Tibial artery (tissue), 4 donors: ENCODE measurements around the gene EFEMP2.

Experiments
- DNase-seq, 2 donors: peaks; one replicate each; pipeline ENCODE4 v3.0.0-alpha.2; 2019
- H3K27ac ChIP-seq, 2 donors: fragments of 200-600 bp; sonication (generic) in 1 of 2; 1 replicate in 1 of 2; 2 replicates in 1 of 2; pipeline ENCODE4 v1.5.1; 2018 to 2019; ENCODE audit warnings: mild to moderate bottlenecking in 1 of 2
- H3K27me3 ChIP-seq, 2 donors: fragments of 200-600 bp; sonication (generic) in 1 of 2; one replicate each; pipeline versions ENCODE4 v1.5.1 to v1.6.0; 2016 to 2019
- H3K36me3 ChIP-seq, 3 donors: fragments of 200-600 bp; sonication (generic) in 2 of 3; one replicate each; pipeline ENCODE4 v1.5.1; 2016 to 2019; ENCODE audit warnings: mild to moderate bottlenecking in 2 of 3
- H3K4me1 ChIP-seq, 4 donors: fragments of 200-600 bp; sonication (generic) in 2 of 4; 1 replicate in 3 of 4; 2 replicates in 1 of 4; pipeline ENCODE4 v1.5.1; 2016 to 2019
- H3K4me3 ChIP-seq, 2 donors: fragments of 200-600 bp; sonication (generic) in 1 of 2; 1 replicate in 1 of 2; 2 replicates in 1 of 2; pipeline ENCODE4 v1.5.1; 2018 to 2019; ENCODE audit warnings: mild to moderate bottlenecking in 2 of 2
- H3K9me3 ChIP-seq, 3 donors: fragments of 200-600 bp; sonication (generic) in 1 of 3; one replicate each; pipeline ENCODE4 v1.5.1; 2016 to 2019
- intact Hi-C: fragments of 100-400 bp; cut with DNase I; formaldehyde crosslinking; loops from one replicate; pipeline ENCODE4 v1.15.0; 2023; ENCODE audit warnings: low total_unique reads
- TF ChIP-seq, protein P1 (sequence below), 2 experiments: fragments of 200-600 bp in 1 of 2; fragments of 450-650 bp in 1 of 2; IDR thresholded peaks; one replicate each; pipeline ENCODE4 v1.5.1; 2017 to 2019; ENCODE audit warnings: antibody characterized with exemption in 2 of 2, mild to moderate bottlenecking in 1 of 2, moderate library complexity in 1 of 2

The EFEMP2 gene

GRCh38 chr11:65822776-65823528 is 49.6 kb downstream of the EFEMP2 start:
- Histone ChIP-seq H3K36me3 (no peaks in the 10 kb centered on the region), H3K9me3 (no peaks in the 10 kb centered on the region), H3K4me1 (no peaks in the 10 kb centered on the region), H3K4me3 (no peak overlapping the region), H3K27me3 (no peaks in the 10 kb centered on the region), H3K27ac (no peak overlapping the region)
- intact Hi-C loops: loop anchor here (5.0 kb wide), 1 partner anchor 196 kb away; no protein-coding TSS in a partner anchor
- DNase-seq: peak in 1 of 2 donors; percentile 5
- TF ChIP-seq, protein P1, sequence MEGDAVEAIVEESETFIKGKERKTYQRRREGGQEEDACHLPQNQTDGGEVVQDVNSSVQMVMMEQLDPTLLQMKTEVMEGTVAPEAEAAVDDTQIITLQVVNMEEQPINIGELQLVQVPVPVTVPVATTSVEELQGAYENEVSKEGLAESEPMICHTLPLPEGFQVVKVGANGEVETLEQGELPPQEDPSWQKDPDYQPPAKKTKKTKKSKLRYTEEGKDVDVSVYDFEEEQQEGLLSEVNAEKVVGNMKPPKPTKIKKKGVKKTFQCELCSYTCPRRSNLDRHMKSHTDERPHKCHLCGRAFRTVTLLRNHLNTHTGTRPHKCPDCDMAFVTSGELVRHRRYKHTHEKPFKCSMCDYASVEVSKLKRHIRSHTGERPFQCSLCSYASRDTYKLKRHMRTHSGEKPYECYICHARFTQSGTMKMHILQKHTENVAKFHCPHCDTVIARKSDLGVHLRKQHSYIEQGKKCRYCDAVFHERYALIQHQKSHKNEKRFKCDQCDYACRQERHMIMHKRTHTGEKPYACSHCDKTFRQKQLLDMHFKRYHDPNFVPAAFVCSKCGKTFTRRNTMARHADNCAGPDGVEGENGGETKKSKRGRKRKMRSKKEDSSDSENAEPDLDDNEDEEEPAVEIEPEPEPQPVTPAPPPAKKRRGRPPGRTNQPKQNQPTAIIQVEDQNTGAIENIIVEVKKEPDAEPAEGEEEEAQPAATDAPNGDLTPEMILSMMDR (IDR thresholded peaks at IDR 0.05): no peak

GRCh38 chr11:65821107-65821506 is 51.5 kb downstream of the EFEMP2 start:
- Histone ChIP-seq H3K27ac (no peak overlapping the region), H3K36me3 (no peaks in the 10 kb centered on the region), H3K4me3 (no peak overlapping the region), H3K4me1 (peaks cover 0 to 10% (median 0%) of the 10 kb centered on the region in 4 donors), H3K9me3 (no peaks in the 10 kb centered on the region), H3K27me3 (no peaks in the 10 kb centered on the region)
- intact Hi-C loops: loop anchor here (5.0 kb wide), 1 partner anchor 194 kb away; no protein-coding TSS in a partner anchor
- TF ChIP-seq, protein P1 (IDR thresholded peaks at IDR 0.05): no peak
- no peak for DNase-seq

DNA sequence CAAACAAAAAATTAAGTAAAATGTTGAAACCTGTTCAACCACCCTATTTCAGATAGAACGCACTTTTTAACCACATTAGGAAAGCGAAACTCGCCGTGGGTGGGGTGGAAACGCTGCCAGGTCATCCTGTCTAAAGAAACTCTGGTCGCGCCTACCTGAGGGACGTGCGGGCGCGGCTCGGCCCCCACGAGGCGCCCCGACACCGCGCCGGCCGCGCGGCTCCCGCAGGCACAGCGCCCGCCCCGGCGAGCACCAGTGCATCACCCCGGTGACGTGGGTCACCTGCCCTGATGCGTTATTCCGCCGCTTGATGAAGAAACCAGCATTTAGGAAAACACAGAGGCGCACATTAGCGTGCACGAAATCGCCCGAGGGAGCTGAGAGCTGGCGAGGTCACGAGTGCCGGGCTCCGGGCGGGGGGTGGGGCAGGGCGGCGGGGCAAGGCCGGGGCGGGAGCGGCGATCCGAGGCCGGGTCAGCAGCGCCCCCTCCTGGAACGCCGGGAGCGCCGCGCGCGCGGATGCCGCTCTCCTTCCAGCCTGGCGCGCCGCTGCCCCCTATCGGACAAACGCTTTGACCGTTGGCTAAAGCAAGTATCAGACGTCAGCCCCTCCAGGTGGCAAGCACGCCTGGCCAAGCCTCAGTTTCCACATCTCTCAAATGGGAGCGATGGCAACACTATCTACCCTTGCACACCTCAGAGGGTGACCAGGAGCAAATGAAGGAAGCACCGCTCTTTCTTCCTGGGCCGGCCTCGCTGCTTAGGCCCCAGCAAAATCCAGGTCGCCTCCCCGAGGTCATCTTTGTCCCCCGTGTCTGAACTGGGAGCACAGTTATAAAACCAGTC is 54.5 kb downstream of the EFEMP2 start:
- peak overlapping the region; percentile 40 to 65 for H3K27ac ChIP-seq
- H3K36me3 ChIP-seq: no peaks in the 10 kb centered on the region
- peak; percentile 93 to 95 for DNase-seq
- H3K27me3 ChIP-seq: no peaks in the 10 kb centered on the region
- H3K9me3 ChIP-seq: no peaks in the 10 kb centered on the region
- H3K4me3 ChIP-seq: peak overlapping the region; percentile 55 to 67
- TF ChIP-seq, protein P1 (IDR thresholded peaks at IDR 0.05): peak; percentile 98 to 100
- intact Hi-C loops: loop anchor here (2.0 to 5.0 kb wide), 4 partner anchors 36 to 201 kb away; partner anchors contain the start of genes AP5B1 and PCNX3
- H3K4me1 ChIP-seq: peaks cover 0 to 10% (median 0%) of the 10 kb centered on the region in 4 donors

GRCh38 chr11:65817312-65817834 is 55.2 kb downstream of the EFEMP2 start:
- no peaks in the 10 kb centered on the region for H3K36me3 ChIP-seq
- peaks cover 0 to 10% (median 0%) of the 10 kb centered on the region in 4 donors for H3K4me1 ChIP-seq
- H3K4me3 ChIP-seq: peak overlapping the region; percentile 55 to 67
- no peak for DNase-seq
- TF ChIP-seq, protein P1 (IDR thresholded peaks at IDR 0.05): no peak
- H3K9me3 ChIP-seq: no peaks in the 10 kb centered on the region
- intact Hi-C loops: loop anchor here (5.0 kb wide), 2 partner anchors 35 to 200 kb away; partner anchors contain the start of genes AP5B1 and PCNX3
- no peaks in the 10 kb centered on the region for H3K27me3 ChIP-seq
- H3K27ac ChIP-seq: peak overlapping the region; percentile 40 to 65

- no peaks in the 10 kb centered on the region for H3K9me3 ChIP-seq
- H3K36me3 ChIP-seq: no peaks in the 10 kb centered on the region
- intact Hi-C loops: loop anchor here (5.0 kb wide), 2 partner anchors 34 to 199 kb away; partner anchors contain the start of genes AP5B1 and PCNX3
- peaks cover 0 to 10% (median 0%) of the 10 kb centered on the region in 4 donors for H3K4me1 ChIP-seq
- TF ChIP-seq, protein P1 (IDR thresholded peaks at IDR 0.05): no peak
- no peak overlapping the region for H3K4me3 ChIP-seq
- no peak overlapping the region for H3K27ac ChIP-seq
- DNase-seq: no peak
- H3K27me3 ChIP-seq: peaks cover 0 to 3% of the 10 kb centered on the region in 2 donors
Observed at GRCh38 chr11:65816696-65817095, 55.9 kb downstream of the EFEMP2 start.
